HepG2 (cell line): ENCODE data around the gene SNX15. TPM values are rescaled to one million over a fixed set of nuclear protein-coding genes. Genes with fewer than 3 reads are reported as not detected.

ENCODE experiments used
- ASH2L ChIP-seq: fragments of 300-600, 200-600 bp; sonication (generic); IDR thresholded peaks from 2 replicates; pipeline ENCODE4 v1.7.0; 2017; ENCODE audit warnings: low read depth, mild to moderate bottlenecking, moderate library complexity, mixed read lengths, low read length; ENCODE audit not compliant: insufficient read length
- DMAP1 ChIP-seq: IDR thresholded peaks from 2 replicates; pipeline ENCODE4 v1.6.1; 2016
- GATA4 ChIP-seq: sonication (generic); IDR thresholded peaks from 2 replicates; pipeline ENCODE4 v1.6.1; 2016; ENCODE audit warnings: antibody characterized with exemption, low read depth, borderline replicate concordance
- JUN ChIP-seq: sonication (generic); formaldehyde crosslinking; IDR thresholded peaks from 2 replicates; pipeline ENCODE4 v1.4.0; 2020; ENCODE audit warnings: mild to moderate bottlenecking, missing genetic modification reagents
- KDM4B ChIP-seq: sonication (generic); formaldehyde crosslinking; IDR thresholded peaks from 2 replicates; pipeline ENCODE4 v1.4.0; 2020; ENCODE audit warnings: missing genetic modification reagents
- KDM5A ChIP-seq: fragments of 200-600 bp; sonication (generic); IDR thresholded peaks from 2 replicates; pipeline ENCODE4 v1.7.0; 2018; ENCODE audit warnings: antibody characterized with exemption, mild to moderate bottlenecking, low read length, borderline replicate concordance
- MBD4 ChIP-seq: IDR thresholded peaks from 2 replicates; pipeline ENCODE4 v1.6.1; 2012; ENCODE audit warnings: low read length, inconsistent platforms, borderline replicate concordance
- NCOR1 ChIP-seq: fragments of 200-600 bp; sonication (generic); IDR thresholded peaks from 2 replicates; pipeline ENCODE4 v1.7.0; 2017; ENCODE audit warnings: antibody characterized with exemption, low read length, borderline replicate concordance
- ZBTB1 ChIP-seq: sonication (generic); formaldehyde crosslinking; IDR thresholded peaks from 2 replicates; pipeline ENCODE4 v1.4.0; 2020; ENCODE audit warnings: missing genetic modification reagents, borderline replicate concordance
- ZEB1 ChIP-seq: IDR thresholded peaks from 2 replicates; pipeline ENCODE4 v1.6.1; 2012; ENCODE audit warnings: mild to moderate bottlenecking, low read depth, inconsistent platforms; ENCODE audit not compliant: insufficient replicate concordance
- ZNF251 ChIP-seq: sonication (generic); formaldehyde crosslinking; IDR thresholded peaks from 2 replicates; pipeline ENCODE4 v1.9.0; 2021; ENCODE audit warnings: mild to moderate bottlenecking, missing genetic modification reagents
- ZNF782 ChIP-seq: sonication (generic); formaldehyde crosslinking; IDR thresholded peaks from 2 replicates; pipeline ENCODE4 v1.4.0; 2020; ENCODE audit warnings: missing genetic modification reagents, mild to moderate bottlenecking, borderline replicate concordance
- polyA plus RNA-seq, 8 experiments: library from polyadenylated mRNA; depleted of rRNA in 3 of 8; stranded (reverse) in 7 of 8; unstranded in 1 of 8; fragments of >200 nt; fragmentation: Illumina TruSeq in 4 of 8; extraction: Trizol in 4 of 8; gene quantifications; 2 replicates each; pipeline versions ENCODE4 v1.2.1 to v1.2.3, GENCODE V29; 2011 to 2016; ENCODE audit warnings: low read depth in 4 of 8, missing spikeins in 1 of 8, mixed read lengths in 1 of 8; ENCODE audit not compliant: insufficient read depth in 1 of 8
- total RNA-seq, 5 experiments: library from RNA; depleted of rRNA; stranded (reverse); fragments of >200 nt; fragmentation: Illumina TruSeq; extraction: Trizol; gene quantifications; 2 replicates each; pipeline ENCODE4 v1.2.3, GENCODE V29; 2016; ENCODE audit warnings: low read depth in 1 of 5
- TF ChIP-seq, protein P1 (sequence below), 2 experiments: sonication (generic) in 1 of 2; formaldehyde crosslinking in 1 of 2; IDR thresholded peaks; 2 replicates each; pipeline versions ENCODE4 v1.6.1 to v1.9.0; 2014 to 2022; ENCODE audit warnings: antibody characterized with exemption in 1 of 2, borderline replicate concordance in 1 of 2, inconsistent platforms in 1 of 2, low read depth in 1 of 2, missing genetic modification reagents in 1 of 2
- TF ChIP-seq, protein P2 (sequence below): sonication (generic); formaldehyde crosslinking; IDR thresholded peaks from 2 replicates; pipeline ENCODE4 v1.5.0; 2020; ENCODE audit warnings: missing genetic modification reagents
- TF ChIP-seq, protein P3 (sequence below): sonication (generic); formaldehyde crosslinking; IDR thresholded peaks from 2 replicates; pipeline ENCODE4 v1.4.0; 2020; ENCODE audit warnings: missing genetic modification reagents

Gene SNX15
- total and polyA plus RNA-seq, 2 of the 13 experiments (the other 11 are each of a cell fraction or from before 2014, with no cell fraction given), result 19.1 to 22.6 TPM

DNA sequence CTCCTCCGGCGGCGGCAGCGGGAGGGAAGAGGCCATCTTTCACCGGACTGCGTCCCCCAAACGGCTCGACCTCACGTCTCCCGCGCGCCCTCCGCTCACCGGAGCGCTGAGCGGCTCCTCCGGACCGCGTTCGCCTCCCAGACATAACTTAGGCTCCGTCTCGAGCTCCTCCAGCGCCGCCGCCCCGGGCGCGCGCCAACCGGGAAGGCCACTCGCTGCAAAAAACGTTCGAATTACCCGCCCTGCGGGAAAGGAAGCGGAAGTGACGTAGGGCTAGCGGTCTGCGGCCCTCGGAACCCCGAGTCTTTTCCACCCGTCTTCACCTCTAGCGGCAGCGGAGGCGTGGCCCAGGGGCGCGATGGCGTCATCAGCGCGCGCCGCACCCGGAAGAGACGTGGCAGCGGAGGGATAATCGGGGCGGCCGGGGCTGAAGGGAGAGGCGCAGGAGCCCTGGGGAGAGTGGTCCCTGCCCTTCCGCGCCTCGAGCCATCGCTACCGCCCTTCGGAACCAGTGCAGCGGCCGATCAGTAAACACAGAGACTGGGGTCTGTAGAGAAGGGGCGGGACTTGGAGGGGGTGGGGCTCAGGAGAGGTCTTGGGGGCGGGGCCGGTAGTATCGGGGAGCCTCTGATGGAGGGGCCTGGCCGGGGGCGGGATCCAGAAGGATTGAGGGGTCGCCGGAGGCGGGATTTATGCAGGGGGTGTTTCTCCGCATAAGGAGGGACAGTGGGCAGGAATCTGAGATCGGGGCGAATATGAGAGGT lies 56.8 kb downstream of the SNX15 start, which contains the start of the genes CDCA5 and ZFPL1 (continued):
- TF ChIP-seq ZNF251 (CRISPR knock-in tag), result no peak
- no peak; the same call in 1 of the 2 replicates for TF ChIP-seq KDM4B (CRISPR knock-in tag)
- peak; percentile 98 for TF ChIP-seq DMAP1
- no peak for TF ChIP-seq GATA4
- TF ChIP-seq ZBTB1 (CRISPR knock-in tag), result no peak
- TF ChIP-seq NCOR1, result peak; percentile 46; the same call in 1 of the 2 replicates
- TF ChIP-seq, protein P1, sequence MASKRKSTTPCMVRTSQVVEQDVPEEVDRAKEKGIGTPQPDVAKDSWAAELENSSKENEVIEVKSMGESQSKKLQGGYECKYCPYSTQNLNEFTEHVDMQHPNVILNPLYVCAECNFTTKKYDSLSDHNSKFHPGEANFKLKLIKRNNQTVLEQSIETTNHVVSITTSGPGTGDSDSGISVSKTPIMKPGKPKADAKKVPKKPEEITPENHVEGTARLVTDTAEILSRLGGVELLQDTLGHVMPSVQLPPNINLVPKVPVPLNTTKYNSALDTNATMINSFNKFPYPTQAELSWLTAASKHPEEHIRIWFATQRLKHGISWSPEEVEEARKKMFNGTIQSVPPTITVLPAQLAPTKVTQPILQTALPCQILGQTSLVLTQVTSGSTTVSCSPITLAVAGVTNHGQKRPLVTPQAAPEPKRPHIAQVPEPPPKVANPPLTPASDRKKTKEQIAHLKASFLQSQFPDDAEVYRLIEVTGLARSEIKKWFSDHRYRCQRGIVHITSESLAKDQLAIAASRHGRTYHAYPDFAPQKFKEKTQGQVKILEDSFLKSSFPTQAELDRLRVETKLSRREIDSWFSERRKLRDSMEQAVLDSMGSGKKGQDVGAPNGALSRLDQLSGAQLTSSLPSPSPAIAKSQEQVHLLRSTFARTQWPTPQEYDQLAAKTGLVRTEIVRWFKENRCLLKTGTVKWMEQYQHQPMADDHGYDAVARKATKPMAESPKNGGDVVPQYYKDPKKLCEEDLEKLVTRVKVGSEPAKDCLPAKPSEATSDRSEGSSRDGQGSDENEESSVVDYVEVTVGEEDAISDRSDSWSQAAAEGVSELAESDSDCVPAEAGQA (IDR thresholded peaks at IDR 0.05; ENCODE audit: low read depth), result peak; percentile 92
- TF ChIP-seq, protein P1 (CRISPR knock-in tag; IDR thresholded peaks at IDR 0.05; ENCODE audit: borderline replicate concordance), result no peak
- peak; percentile 60 for TF ChIP-seq ZEB1
- TF ChIP-seq MBD4, result no peak
- peak; percentile 86 for TF ChIP-seq ASH2L
- no peak for TF ChIP-seq JUN (CRISPR knock-in tag)
- peak; percentile 99 for TF ChIP-seq KDM5A
- TF ChIP-seq, protein P2, sequence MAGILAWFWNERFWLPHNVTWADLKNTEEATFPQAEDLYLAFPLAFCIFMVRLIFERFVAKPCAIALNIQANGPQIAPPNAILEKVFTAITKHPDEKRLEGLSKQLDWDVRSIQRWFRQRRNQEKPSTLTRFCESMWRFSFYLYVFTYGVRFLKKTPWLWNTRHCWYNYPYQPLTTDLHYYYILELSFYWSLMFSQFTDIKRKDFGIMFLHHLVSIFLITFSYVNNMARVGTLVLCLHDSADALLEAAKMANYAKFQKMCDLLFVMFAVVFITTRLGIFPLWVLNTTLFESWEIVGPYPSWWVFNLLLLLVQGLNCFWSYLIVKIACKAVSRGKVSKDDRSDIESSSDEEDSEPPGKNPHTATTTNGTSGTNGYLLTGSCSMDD (CRISPR knock-in tag), result no peak
- TF ChIP-seq ZNF782 (CRISPR knock-in tag), result no peak
- TF ChIP-seq, protein P3, sequence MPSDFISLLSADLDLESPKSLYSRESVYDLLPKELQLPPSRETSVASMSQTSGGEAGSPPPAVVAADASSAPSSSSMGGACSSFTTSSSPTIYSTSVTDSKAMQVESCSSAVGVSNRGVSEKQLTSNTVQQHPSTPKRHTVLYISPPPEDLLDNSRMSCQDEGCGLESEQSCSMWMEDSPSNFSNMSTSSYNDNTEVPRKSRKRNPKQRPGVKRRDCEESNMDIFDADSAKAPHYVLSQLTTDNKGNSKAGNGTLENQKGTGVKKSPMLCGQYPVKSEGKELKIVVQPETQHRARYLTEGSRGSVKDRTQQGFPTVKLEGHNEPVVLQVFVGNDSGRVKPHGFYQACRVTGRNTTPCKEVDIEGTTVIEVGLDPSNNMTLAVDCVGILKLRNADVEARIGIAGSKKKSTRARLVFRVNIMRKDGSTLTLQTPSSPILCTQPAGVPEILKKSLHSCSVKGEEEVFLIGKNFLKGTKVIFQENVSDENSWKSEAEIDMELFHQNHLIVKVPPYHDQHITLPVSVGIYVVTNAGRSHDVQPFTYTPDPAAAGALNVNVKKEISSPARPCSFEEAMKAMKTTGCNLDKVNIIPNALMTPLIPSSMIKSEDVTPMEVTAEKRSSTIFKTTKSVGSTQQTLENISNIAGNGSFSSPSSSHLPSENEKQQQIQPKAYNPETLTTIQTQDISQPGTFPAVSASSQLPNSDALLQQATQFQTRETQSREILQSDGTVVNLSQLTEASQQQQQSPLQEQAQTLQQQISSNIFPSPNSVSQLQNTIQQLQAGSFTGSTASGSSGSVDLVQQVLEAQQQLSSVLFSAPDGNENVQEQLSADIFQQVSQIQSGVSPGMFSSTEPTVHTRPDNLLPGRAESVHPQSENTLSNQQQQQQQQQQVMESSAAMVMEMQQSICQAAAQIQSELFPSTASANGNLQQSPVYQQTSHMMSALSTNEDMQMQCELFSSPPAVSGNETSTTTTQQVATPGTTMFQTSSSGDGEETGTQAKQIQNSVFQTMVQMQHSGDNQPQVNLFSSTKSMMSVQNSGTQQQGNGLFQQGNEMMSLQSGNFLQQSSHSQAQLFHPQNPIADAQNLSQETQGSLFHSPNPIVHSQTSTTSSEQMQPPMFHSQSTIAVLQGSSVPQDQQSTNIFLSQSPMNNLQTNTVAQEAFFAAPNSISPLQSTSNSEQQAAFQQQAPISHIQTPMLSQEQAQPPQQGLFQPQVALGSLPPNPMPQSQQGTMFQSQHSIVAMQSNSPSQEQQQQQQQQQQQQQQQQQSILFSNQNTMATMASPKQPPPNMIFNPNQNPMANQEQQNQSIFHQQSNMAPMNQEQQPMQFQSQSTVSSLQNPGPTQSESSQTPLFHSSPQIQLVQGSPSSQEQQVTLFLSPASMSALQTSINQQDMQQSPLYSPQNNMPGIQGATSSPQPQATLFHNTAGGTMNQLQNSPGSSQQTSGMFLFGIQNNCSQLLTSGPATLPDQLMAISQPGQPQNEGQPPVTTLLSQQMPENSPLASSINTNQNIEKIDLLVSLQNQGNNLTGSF (CRISPR knock-in tag), result no peak
